GM20000 (cell line): ENCODE measurements around the gene MTCH2.

ENCODE experiments used
- DNase-seq: peaks from one replicate; pipeline ENCODE4 v3.0.0; 2012; ENCODE audit warnings: low spot score
- CTCF ChIP-seq: IDR thresholded peaks from 2 replicates; pipeline ENCODE4 v1.5.1; 2012; ENCODE audit warnings: mild to moderate bottlenecking, control low read depth; ENCODE audit errors: extremely low read depth, missing control alignments

Gene MTCH2

GRCh38 chr11:47589977-47590861 is 52.1 kb downstream of the MTCH2 start:
- TF ChIP-seq CTCF, result no peak
- no peak for DNase-seq

GRCh38 chr11:47589584-47589976 is 52.8 kb downstream of the MTCH2 start:
- no peak for DNase-seq
- TF ChIP-seq CTCF, result no peak

- no peak for DNase-seq
- TF ChIP-seq CTCF, result no peak
Measured at GRCh38 chr11:47589118-47589517, 53.2 kb downstream of the MTCH2 start.

DNA sequence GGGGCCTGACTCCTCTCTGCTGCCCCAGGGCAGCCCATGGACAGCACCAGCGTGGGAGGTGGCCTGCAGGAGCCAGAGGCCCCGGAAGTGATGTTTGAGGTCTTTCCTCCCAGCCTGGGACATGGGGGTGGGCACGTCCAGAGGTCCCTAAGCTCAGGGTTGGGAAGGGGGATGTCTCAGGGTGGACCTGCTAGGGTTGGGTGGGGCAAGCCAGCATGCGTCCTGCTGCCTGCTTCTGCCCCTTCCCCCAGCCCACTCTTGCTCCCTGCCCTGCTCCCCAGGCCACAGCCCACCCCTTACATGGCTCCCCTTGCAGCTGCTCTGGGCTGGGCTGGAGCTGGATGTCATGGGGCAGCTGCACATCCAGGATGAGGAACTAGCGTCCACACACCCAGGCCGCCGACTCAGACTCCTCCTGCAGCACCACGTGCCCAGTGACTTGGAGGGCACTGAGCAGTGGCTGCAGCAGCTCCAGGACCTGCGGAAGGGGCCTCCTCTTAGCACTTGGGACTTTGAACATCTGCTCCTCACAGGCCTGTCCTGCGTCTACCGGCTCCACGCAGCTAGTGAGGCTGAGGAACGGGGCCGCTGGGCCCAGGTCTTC is 54.5 kb downstream of the MTCH2 start:
- TF ChIP-seq CTCF, result no peak
- DNase-seq, result peak; percentile 34

DNA sequence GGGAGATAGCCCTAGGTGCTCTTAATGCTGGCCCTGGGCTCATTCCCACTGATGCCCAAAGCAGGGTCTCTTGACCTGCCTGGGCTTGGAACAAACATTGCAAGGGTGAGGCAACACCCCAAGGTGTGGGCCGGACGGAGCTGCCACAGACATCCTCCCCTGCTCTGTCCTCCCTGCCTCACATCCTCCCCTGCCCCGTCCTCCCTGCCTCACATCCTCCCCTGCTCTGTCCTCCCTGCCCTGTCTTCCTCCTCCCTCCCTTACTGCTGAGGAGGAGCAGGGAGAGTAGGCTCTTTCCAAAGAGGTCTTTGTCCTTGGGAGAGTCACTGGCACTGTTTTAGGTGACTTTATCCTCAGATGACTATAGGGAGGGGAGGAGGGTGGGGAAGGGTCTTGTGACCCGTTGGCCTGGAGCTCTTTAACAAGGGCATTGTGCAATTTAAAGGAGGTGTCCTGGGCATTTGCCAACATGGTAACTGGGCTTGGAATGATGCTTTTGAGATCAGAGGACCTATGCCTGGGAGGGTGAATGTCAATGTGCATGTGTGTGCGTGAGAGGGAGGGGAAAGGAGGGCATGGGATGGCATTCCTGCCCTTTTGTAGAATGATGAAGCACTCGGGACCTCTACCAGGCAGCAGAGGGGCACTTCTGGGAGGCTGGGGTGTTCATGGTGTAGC is 55.2 kb downstream of the MTCH2 start:
- TF ChIP-seq CTCF, result no peak
- DNase-seq, result no peak

DNA sequence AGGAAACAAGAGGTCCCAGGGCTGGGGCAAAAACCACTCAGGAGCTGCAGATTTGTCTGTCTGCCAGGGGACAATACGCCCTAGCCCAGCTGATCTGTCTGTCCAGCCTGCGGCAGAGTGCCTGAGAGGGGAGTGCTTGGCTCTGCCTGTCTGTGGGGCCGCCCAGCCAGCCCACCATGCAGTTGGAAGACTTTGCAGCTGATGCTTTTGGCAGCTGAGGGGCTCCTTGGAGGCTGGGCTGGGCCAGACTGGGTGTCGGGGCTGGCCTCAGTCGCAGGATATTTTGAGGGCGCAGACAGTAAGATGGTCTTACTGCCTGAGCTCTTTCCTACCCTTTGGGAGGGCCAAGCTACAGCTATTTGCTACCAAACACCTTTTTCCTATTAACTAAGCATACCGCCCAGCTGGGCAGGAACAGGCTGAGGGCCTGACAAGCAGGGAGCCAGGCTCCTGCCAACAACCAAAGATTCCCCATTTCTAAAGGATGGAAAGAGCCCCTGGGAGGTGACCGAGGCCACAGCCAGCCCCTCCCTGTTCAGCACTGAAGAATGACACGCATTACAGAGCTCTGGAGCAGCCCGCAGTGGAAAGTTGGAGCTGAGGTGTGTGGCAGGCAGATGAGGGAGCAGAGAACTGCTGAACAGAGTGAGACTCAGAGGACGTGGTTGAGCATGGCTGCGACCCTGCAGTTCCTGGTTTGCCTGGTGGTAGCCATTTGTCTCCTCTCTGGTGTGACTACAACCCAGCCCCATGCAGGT is 56.1 kb downstream of the MTCH2 start, which contains the start of gene FAM180B:
Gene FAM180B (plus strand): TSS at position 581 of the 758 bp plus-strand sequence. CDS start 91 bp downstream, at position 672.
- DNase-seq, result no peak
- no peak for TF ChIP-seq CTCF
